GM18520 (cell line): ENCODE results near the gene RHOH.

Experiments used
- ATAC-seq: cut with Tn5 transposase; IDR thresholded peaks from one replicate; pipeline ENCODE4 v1.9.1; 2021; ENCODE audit not compliant: unreplicated experiment

Gene RHOH

DNA sequence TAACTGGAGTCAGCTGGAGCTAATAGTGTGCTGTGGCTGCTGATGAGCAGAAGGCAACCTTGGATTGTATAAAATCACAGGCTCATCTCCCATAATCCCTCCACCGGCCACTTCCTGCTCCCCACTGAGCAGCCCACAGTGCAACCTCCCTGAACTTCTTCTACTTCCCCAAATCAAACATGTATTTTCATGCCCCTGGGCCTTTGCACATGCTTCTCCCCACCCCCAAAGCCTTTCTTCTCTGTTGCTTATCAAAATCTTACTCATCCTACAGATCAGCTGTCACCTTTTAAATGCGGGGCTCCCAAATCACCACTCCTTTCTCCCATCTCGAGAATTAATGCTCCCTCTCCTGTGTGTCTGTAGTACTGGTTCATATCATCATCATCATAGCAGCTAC, 35.8 kb downstream of the RHOH start:
- ATAC-seq: no peak

DNA sequence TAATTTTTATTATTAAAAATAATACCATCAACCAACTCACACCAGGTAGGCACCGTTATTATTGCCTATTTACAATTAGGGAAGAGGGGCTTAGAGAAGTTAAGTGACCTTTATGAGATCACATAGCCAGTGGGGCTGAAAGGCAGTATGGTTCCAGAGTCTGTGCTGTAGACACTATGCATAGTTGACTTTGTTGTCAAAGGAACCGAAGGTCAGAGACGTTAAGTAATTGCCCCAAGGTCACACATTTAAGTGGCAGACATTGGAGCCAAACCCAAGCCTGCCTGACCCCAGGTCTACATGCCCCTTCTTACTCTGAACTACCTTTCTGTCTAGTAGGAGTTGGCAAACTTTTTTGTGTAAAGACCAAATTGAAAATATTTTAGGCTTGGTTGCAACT, 36.4 kb downstream of the RHOH start:
- no peak for ATAC-seq

DNA sequence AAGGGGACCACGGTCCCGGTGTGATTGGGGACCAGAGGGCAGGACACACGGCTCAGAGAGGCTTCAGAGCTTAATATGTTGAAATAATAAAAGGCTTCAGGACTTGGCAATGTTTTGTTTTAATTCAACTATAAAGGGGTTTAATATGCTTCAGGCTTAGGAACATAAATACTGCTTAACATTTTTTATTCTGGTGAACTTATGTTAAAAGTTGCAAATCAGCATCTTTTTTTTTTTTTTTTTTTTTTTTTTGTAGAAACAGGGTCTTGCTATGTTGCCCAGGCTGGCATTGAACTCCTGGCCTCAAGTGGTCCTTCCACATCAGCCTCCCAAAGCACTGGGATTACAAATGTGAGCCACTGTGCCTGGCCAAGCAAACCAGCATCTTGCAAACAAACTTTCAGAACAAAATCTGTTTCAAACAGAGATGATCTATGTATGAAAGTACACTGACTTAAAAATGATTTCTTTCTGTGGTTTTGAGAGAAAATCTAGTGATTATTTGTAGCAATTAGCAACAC, 37.7 kb downstream of the RHOH start:
- ATAC-seq: no peak

DNA sequence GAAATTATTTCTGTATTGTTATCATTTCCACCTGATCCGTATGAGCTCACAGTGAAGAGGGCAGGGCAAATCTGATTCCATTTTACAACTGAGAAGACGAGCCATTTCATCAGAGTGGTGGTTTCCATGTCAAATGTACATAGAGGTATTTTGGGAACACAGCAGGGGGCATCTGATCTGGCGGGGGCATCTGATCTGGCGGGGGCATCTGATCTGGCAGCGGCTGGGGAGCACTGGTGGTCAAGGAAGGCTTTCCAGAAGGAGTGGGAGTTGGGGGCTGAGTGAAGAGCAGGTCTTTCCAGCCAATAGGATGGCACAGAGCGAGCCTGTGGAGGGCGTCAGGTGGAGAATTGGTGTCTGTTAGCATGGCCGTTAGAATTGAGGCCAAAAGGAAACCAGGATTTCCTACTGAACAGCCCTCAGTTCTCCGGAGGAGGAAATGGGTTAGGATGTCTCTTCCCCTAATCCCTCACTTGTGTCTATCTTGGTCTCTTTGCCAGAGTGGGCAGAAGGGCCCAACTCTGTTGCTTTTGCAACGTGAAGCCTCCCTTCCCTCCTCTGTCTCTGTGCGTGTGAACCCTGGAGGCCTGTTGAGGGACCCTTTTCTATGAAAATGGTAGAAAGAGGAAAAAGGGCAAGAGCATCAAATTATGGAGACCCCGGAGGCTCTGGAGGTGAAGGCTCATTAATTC, 41.3 kb downstream of the RHOH start:
- ATAC-seq: no peak

DNA sequence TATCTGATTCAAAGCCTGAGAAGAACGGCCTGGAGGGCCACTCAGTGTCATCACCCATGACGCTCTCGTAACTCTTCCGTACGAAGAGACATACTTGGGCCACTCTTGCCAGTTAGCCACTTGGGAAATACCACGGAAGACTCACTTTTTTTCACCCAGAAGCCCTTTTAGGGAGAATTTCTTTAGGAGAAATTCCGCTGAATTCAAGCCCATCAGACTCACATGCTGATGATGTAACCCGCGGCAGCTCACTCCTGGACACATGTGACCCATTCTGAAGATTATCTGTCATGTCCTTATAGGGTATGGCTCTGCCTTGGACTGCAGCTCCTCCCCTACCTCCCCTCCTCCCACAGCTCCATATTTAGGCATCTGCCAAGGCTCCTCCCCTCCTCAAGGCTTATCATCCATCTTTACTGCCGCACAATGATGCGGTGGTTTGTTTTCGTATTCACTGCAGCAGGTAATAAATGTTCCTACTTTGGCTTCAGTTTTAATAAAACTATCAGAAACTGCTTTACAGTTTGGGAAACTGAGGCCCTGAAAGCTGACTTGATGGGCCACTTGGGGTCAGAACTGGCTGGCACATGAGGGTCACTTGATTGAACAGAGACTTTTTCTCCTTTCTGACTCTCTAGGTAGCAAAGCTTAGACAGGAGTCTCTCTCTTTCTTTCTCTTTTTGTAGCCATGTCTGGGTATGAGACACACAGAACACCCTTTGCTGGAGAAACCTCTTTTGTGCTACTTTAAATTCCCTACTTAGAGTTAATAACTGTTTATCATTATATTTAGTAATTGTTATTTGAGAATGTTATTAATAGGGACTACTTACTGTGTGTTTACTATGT, 42.1 kb downstream of the RHOH start:
- no peak for ATAC-seq

DNA sequence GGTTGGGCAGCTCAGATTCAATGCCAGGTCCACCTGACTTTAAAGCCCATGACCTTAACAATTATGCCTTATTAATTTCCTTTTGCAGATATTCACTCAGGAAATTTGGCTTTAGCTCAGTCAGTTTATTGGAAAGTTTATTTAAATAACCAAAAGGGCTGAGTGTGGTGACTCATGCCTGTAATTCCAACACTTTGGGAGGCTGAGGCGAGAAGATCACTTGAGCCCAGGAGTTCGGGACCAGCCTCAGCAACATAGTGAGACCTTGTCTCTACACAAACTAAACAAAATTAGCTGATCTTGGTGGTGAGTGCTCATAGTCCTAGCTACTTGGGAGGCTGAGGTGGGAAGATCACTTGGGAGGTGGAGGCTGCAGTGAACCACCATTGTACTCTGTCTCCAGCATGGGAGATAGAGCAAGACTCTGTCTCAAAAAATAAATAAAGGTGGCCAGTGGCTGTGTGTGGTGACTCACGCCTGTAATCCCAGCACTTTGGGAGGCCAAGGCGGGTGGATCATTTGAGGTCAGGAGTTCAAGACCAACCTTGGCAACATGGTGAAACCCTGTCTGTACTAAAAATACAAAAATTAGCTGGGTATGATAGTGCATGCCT, 43.3 kb downstream of the RHOH start:
- ATAC-seq: no peak

DNA sequence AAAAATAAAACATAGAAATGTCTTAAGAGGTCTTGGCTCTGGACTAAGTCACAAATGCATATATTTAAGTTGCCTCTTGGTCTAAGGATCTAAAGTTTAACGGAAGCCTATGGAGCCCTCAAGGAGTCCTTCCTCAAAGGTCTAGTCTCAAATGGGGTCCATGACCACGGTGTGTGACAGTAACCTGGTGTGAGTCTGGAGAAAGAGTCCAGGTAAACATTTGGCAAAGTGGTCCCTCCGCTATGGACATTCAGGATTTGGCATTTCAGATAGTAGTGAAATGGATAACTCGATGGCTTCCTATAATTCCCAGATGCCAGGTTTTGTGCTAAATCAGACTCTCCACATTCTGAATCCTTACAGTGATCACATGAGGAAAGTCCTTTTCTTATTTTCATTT, 44.2 kb downstream of the RHOH start:
- no peak for ATAC-seq

DNA sequence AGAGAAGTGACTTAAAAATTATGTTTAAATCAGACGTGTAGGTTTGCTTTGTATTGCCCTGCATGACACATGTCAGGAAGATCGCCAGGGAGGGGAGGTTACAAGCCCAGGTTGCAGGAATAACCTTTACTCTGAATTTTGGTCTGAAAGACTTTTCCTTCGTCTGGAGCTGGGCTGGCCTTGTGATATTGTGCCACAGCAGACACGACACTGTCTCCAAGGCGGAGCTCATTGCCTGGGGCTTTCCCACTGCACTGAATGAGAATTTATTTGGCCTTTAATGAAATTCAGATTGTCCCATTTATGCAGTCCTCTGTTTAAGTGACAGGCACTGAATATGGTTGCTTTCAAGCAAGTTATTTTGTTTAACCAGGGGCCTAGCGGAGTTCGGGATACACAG, 45.1 kb downstream of the RHOH start:
- no peak for ATAC-seq

DNA sequence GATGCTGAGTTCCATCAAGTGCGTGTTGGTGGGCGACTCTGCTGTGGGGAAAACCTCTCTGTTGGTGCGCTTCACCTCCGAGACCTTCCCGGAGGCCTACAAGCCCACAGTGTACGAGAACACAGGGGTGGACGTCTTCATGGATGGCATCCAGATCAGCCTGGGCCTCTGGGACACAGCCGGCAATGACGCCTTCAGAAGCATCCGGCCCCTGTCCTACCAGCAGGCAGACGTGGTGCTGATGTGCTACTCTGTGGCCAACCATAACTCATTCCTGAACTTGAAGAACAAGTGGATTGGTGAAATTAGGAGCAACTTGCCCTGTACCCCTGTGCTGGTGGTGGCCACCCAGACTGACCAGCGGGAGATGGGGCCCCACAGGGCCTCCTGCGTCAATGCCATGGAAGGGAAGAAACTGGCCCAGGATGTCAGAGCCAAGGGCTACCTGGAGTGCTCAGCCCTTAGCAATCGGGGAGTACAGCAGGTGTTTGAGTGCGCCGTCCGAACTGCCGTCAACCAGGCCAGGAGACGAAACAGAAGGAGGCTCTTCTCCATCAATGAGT, 46.6 kb downstream of the RHOH start:
- ATAC-seq: no peak

DNA sequence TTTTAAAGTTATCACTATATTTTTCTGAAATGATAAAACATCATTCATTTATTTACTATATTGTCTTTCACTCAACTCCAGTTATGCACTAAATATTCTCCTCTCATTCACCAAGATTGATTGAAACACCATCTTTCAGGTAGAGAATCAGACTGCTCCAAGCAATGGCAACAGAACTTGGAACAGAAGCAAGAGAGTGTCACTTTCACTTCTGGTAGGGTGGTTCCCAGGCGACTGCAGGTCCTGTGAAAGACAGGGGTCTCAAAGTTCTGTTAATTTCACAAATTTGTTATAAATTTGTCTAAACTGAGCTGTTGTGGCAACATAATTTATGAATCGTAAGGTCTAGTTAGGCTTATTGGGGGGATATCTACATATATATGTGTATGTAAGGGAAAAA, 47.8 kb downstream of the RHOH start:
- ATAC-seq: no peak

DNA sequence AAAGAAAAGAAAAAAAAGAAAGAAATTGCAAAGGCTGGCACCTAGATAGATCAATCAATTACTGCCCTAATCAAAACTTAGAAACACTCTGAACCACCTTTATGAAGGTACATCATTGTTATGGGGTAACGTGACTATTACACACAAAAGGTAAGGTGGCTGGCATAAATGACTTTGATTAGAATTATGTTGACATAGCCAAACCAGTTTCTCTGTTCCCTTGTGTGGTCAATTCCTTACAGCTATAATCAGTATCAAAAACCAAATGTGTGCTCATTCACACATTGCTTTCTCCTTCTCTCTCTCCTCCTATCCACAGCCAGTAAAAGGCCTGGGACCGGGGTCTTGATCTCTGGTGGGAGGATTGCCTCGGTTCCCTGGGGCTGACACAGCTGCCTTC, 48.7 kb downstream of the RHOH start:
- ATAC-seq: no peak

DNA sequence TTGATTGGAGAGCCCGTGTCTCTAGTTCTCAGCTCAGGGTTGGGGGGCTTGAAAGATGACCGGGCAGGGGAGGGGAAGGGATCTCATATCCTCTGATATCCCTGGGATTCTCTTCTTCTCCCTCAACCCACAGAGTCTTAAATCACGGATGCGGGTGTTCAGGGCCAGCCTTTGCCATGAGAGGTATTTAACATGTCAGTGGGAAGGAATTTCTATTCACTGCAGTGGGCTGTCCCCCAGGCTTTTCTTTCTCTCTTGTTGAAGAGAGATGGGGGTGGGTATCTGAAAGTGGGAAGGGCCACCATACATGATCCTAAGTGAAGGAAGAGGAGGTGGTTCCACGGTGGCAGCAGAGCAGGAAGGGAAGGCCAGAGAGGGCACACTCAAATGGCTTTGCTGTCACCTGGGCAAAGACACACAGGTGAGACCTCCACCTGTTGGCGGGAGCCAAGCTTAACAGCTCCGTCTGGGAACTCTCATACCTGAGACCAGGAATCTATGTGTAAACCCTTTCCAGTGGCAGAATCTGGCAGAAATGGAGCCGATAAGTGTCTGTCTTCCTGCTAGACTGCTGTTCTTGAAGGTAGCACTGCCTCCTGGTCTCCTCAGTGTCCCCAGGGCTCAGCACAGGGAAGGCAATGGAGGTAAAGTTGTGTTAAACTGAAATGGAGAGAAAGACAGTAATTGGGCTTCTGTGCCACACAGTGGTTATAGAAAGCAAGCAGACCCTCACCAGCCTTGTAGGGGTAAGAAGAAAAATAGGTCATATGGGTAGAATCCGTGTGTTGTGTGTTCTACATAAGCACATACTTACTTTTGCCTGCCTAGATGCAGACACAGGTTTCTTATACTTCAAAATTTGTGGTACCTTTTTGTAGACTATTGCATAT, 49.4 kb downstream of the RHOH start:
- no peak for ATAC-seq

DNA sequence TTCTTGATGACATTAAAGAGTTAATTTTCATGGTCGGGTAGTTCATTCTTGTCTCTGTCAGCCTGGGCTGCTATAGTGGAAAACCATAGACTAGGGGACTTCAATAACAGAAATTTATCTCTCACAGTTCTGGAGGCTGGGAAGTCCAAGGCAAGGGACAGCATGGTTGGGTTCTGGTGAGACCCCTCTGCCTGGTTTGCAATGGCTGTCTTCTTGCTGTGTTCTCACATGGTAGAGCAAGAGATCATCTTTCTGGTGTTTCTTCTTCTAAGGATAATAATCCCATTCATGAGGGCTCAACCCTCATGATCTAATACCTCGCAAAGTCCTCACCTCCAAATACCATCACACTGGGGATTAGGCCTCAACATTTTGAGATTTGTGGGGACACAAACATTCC, 50.1 kb downstream of the RHOH start:
- ATAC-seq: no peak

DNA sequence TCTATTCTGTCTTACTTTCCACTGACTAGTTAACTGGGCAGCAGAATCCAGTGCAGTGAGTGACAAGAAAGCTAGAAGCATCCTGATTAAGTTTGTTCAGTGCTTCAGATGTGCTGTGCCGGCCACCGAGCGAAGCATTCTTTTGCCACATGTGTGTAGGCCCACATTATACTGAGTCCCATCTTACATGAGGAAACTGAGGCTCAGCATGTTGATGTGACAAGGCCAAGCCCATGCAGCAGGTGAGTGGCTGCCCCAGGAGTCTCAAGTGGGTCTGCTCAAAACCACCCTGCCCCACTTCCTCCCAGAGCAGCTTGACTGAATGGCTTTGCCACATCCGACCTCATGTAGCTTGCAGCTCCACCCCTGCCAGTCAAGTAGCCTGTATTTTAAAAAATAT, 50.5 kb downstream of the RHOH start:
- no peak for ATAC-seq

DNA sequence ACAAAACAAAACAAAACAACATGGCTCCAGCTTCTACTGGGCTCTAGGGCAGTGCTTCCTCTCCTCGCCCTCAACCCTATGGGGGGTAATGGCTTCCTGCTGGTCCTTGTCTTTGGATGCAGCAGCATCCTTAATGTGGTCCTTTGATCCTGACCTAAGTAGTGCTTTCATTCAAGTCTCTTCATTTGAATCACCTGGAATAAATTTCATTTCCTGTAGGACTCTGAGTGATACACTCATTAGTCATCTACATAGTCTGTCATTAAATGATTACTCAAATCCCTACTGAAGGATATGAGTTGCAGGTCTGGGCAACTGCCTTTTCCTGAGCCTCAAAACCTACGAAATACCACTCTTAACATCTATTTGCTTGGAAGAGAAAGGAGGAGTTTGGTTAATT, 54.5 kb downstream of the RHOH start:
- ATAC-seq: no peak

DNA sequence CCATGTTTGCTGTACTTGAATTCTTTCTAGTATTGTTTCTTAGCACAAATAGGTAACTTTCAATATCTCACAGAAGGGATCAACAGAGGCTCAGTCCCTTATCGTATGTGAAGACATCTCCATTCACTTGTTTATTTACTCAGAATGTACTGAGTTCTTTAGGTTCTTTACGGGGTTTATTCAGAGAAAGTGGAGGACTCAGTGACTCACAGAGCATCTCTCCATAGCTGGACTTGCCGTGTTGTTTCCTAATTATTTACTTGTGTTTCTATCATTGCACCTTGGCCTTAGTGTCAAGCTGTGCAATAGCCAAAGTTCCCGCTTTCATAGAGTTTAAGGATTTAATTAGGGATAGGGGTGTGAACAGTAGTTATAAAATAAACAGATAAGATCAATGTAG, 57.1 kb downstream of the RHOH start:
- ATAC-seq: no peak

DNA sequence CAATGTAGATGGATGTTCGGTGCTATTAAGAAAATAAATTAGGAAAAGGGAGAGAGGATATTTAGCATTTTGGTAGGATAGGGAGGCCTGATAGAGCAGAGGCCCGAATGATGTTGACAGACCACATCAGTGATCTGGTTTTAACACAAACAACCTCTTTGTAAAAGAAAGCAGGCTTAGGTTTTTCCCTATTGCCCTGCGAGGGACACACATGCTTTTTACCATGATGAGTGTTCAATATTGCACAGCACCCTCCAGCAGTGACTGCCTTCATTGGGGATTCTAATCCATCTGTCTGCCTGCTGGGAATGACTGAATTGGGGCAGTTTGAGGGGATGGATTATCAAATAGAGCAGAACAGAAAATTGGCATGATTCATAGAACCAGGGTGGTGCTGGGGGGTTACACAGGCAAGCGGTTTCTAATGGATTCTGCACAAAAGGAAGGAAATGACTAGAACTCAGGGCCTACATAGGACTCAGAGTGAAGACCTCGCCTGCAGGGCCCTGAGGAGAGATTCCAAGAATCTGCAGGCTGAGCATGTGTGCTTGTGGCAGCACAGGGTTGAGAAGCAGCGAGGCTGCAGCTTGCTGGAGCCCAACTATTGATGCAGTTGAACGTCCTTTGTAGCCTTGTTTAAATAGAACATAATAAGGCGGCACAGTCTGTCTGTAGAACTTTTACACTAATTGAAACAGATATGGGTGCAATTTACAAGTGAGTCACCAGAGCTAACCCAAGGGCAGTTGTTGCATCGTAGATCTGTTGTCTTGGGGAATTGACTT, 58.0 kb downstream of the RHOH start:
- ATAC-seq: no peak

DNA sequence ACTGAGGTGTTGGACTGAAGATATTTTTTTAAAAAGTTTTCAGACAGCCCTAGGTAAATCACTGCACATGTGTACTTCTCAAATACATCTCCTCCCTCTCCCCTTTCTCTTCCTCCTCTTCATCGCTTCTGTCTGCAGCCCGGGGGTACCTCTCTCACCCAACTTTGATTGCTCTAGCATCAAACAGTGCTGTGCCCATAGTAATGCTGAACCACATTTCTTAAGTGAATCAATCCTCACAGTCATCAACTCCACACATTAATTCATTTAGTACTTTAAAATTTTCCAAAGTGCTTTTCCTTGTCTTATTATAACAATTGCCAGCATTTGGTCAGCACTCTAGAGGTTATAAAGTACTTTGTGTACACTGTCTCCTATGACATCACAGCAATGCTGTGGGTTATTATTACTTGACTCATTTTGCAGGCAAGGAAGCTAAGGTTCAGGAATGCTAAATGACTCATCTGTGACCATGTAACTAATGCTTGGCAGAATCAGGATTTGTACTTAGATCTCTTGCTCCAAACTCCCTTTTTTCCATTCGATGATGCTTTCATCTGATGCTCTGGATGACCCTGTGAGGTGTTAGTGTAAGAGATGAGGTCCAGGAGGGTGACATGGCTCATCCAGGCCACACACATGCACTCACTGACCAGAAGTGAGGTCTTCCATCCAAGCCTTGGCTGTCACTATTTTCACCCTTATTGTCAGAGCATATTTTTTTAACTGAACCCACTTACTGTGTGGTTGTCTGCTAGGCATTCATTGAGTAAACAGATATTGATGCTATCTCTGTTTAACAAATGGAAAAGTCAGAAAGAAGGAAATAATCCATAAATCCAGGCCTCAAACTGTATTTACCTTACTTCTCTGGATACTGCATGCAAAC, 58.8 kb downstream of the RHOH start:
- ATAC-seq: no peak

DNA sequence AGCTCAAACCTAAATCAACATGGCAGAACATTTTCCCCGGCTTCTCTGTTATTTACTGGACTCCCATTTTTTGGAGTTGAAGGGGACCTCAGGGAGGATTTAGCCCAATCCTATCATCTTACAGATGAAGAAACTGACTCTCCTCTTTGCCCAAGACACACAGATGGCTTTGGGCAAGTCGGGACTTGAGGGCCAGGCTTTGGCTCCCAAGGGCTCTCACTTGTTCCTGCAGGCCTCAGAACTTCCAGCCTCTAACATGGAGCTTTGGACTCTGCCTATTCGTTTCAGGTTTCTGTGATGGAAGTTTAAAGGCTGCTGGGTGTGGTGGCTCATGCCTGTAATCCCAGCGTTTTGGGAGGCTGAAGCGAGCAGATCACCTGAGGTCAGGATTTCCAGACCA, 59.5 kb downstream of the RHOH start:
- no peak for ATAC-seq
